Stimulated activated CD4-positive, alpha-beta T cell treated with anti-CD3 and anti-CD28 coated beads, Interleukin-2, amount 100 ng/mL, for 48 hours (primary cell): Measurements from ENCODE around the gene NUDT4.
A peak's percentile ranks its signal among the peaks of the same experiment; 100 is the strongest.
"Not testable (repeated sequence)": the region's sequence is repeated elsewhere in the genome, so short reads cannot be mapped to it uniquely, and the experiment has no call there.

ENCODE experiments used
- DNase-seq, 2 donors: peaks; one replicate each; pipeline ENCODE4 v3.0.0-alpha.2; 2020

Gene NUDT4

DNA sequence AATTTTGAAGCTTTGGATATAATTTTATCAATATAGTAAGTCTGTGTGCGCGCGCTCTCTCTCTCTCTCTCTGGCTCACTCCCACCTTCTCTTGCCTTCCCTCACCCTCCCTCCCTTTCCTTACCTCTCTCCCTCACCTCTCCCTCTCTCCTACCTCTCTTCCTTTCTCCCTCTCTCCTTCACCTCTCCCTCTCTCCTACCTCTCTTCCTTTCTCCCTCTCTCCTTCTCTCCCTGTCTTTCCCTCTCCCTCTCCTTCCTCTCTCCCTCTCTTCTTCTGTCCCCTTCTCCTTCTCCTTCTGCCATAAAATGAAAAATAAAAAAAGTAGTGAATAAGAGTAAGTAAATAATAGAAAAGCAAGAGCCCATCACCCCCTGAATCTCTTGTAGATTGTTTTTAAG, 9.0 kb upstream of the NUDT4 start:
- DNase-seq: no peak

DNA sequence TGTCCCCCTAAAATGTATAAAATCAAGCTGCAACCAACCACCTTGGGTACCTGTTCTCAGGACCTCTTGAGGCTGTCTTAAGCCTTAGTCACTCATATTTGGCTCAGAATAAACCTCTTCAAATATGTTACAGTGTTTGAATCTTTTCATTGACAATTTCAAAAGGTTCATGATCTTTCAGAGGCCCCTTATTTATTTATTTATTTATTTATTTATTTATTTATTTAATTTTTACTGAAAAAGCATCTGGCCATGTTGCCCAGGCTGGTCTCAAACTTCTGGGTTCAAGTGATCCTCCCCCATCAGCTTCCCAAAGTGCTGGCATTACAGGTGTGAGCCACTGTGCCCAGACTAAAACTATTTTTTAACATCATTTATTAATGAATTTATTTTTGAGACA, 8.2 kb upstream of the NUDT4 start:
- no peak for DNase-seq

DNA sequence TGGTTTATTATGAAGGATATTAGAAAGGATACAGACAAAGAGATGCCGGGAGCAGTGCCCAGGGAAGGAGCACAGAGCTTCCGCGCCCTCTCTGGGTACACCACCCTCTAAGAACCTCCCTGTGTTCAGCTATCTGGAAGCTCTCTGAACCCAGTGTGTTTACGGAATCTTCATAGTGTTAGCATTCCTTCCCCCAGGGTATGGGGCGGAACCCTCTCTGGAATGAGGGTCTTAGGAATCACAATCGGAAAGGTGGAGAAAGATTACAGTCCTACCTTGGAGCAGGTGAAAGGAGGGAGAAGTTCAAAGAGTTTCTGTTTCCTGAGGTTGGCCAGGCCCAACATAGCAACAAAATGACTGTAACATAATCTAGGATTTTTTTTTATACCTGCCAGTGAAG, 6.8 kb upstream of the NUDT4 start:
- no peak for DNase-seq

DNA sequence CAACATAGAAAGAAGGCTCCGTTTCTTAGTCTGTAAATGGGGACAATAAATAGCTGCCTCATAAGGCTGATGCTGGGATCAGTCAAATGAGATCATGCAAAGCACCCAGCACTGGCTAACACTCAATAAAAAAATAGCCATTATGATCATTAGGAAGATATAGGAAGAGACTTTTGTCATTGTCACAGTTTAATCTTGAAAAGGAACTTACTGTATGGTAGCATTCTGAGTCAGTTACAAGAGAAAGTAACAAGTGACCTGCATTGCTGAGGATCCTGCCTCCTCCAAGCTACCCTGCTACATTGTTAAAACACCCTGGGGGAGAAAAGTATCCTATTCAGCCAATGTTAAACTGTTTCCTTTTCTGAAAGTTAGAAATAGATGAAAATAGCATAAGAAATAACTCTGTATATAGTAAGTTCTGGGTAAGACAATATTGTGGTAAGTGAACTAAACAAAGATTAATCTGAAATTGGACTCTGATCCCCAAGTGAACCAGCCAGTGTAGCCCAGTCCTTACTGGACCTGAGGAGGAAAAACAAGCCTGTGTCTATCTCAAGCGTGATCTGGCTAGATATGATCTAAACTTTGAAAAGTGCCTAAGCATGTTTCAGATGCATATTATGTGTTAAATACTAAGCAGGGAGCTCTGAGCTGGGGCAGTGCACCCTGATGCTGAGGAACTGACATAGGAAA, 3.6 kb upstream of the NUDT4 start:
- DNase-seq: no peak

DNA sequence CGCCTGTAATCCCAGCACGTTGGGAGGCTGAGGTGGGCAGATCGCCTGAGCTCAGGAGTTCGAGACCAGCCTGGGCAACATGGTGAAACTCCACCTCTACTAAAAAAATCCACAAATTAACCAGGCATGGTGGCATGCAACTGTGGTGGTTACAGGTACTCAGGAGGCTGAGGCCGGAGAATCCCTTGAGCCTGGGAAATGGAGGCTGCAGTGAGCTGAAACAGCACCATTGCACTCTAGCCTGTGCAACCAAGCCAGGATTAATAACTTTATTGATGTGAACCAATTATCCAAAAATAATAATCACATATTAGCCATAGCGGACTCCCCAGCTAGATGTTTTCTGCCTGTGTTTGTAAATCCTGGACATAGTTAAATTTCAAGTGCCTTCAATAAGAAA, 1.8 kb upstream of the NUDT4 start:
- DNase-seq: no peak

DNA sequence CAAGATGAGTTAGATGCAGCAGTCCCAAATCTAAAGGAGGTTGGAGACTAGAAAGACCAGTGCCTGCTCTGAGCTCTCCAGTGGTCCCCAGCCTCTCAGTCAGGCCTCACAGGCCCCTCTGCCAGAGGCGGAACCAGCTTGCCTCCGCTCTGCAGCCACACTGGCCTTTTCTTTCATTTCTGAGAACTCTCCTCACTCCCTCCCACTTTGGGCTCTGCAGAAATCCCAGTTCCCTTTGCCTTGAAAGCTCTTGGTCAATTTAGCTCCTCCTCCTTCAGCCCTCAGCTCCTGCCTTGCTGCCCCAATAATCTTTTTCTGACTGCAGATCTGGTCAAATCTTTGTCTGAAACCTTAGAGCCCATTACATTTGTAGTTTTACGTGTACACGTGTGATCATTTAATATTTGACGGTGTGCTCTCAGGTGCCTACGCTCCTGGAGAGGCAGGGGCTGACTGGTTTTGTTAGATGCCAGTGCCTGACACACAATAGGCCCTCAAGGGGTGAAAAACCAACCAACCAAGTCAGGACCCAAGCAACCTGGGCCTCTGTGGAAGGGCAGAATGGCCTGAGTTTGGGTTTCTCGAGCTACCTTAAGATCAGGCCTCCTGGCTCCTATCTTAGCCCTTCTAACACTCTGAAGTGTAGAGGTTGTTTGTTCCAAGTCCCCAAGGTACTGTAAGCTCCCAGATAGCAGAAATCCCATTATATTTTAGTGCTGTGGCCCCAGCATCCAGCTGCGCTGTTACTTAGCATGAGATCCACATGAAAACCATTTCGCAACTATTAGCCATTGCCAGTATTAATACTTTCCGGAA, 1.1 kb upstream of the NUDT4 start:
- no peak for DNase-seq

DNA sequence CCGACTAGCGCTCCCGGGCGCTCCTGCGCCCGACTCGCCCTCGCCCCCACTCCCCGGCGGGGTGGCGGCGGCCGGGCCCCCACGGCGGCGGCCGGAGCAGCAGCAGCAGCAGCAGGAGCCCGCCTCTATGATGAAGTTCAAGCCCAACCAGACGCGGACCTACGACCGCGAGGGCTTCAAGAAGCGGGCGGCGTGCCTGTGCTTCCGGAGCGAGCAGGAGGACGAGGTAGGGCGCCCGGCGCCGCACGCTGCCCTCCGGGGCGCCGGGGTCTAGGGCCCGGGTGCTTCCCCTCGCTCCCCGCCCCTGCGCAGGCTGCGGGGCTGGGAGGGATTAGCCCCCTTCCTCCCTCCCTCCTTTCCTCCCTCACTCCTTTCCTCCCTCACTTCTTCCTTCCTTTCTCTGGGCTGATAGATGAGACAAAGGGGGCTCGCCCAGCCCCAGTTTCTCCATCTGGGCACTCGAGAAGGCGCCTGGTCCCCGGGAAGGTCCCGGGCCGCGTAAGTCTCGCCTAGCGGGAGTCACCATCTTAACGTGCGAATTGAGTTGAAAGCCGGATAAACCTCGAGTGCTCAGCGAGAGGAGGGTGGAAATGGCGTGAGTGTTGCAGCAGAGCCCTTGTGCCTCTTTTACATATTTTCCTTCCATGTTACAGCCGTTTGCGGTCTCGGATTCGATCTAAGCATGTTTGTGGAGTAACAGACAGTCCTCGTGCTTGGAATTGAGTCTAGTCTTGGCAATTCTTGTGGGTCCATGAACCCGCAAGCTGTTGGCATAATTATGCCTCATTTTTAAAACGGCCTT, 672 bp downstream of the NUDT4 start:
- peak; percentile 46 to 48 for DNase-seq

DNA sequence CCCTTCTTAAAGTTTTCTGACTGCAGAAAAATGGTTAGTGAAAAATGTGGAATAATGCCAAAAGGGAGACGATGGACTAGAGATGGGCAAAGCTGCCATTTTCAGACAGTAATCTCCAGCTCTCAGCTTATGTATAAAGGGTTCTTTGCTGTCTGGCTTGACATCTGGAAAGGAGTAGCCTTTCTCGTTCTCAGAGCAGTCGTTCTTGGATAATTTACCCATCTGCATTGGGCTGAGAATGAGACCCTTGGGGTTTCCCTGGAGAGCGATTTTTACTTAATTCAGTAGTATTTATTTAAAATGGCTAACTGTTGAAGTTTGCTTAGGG, 1.2 kb downstream of the NUDT4 start:
- DNase-seq: no peak

DNA sequence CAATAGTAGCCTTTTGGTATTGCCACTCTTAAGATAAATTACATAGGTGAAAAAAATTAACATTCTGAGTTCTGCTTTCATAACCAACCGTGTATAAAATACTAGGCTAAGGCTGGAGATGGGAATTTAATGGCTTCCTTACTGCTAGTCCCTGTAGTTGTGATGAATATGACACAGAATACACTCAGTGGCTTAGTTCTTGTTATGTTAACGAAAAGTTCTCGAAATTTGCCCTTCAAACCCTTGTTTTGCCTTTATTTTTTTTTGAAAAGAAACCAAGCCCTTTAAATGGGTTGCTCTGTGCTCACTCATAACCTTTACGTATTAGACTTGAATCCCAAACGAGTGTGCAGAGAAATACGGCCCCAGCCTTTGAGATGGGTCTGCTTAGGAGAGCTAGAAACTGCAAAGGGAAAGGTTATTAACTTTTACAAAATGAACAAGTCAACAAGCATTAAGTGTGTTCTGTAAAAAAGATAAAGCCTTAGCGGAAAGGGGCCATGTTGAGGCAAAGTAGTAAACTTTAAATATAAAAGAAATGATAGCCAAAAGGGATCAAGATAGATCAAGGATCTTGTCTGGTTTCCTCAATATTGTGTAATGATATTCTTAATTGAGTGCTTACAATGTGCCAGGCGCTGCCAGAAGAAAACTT, 1.7 kb downstream of the NUDT4 start:
- DNase-seq: no peak

DNA sequence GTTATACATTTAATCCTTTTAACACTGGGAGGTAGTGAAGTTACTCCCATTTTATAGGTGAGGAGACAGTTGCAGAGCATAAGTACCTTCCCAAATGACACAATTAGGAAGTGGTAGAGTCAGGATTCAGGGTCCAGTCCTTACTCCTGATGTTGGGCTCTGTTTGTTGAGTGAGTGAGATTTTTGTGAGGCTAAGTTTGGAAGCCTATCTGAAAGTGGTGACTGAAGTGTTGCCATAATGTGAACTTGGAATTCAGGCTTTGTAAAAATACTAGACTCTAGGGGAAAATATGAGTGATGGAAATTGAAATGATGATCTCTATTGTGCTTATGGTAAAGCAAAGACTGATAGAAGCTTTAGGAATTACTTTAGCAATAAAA, 2.2 kb downstream of the NUDT4 start:
- no peak for DNase-seq

DNA sequence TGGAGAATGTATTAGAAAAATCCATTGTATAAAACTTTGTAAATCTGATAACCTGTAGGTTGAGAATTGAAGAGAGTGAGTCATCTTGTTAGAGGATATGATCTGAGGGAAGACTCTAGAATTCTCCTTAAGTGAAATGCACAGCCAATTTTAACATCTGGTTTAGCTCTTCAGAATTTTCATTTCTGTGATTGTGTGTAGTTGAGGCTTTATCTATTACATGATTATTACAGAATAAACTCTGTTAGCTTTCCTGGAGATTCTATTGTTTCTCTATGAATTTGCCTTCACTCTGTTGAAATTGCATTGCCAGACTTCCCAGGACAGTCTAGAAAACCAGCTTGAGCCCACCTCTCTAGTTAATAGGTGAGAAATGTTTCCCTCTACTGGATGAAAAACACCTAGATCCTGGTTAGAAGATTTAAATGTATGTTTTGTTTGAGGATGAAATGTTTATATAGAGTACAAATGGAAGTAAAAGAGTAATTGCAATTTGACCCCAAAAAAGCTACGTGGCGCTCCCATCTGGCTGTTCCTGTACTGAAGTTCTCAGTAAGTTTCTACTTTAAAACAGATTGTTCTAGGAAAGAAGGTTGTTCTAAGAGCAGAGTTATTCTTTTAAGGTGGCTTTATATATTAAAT, 2.9 kb downstream of the NUDT4 start:
- no peak for DNase-seq

DNA sequence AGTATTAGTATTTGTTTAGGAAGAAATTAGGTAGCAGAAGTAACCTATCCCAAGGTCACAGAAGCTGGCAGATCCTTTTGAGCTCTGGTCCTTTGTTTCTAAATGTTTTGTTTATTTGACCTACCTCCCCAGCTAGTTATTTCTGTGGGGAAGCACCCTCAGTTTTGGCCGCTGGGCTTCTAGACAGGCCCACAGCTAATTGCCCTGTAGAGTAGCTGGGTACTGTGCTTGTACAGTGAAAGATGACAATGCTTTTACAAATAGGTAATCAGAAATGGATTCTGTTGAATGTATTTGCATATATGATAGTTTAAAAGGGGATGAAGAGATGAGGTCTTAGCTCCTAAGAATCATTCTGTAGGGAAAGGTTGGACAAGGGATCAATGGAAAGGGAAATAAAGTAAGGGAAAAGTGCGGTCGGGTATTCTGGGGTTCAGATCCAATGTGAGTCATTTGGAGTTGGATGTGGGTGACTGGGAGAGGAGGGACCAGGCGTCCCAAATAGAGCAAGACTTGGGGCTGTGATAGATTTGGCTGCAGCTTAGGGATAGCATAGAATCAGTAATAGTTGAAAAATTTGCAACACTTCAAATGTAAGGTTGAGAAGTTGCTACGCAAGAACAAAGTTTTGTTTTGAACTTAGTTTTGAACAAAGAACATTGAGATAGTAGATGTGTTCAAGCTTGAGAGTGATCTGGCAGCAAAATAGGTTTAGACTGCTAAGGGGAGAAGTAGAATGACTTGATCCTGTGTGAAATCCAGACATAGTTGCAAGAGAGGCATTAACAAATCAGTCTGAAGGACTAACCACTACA, 3.6 kb downstream of the NUDT4 start:
- no peak for DNase-seq

DNA sequence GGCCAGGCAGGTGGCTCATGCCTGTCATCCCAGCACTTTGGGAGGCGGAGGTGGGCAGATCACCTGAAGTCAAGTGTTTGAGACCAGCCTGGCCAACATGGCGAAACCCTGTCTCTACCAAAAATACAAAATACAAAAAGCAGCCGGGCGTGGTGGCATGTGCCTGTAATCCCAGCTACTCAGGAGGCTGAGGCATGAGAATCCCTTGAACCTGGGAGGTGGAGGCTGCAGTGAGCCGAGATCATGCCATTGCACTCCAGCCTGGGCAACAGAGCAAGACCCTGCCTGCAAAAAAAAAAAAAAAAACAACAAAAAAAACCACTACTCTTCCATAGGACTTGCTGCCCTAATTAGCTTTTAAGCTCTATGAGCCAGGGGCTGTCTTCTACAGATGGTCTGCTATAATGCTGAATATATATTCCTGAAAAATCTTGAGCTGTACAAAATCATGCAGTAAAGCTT, 4.3 kb downstream of the NUDT4 start:
- DNase-seq: not testable (repeated sequence)

DNA sequence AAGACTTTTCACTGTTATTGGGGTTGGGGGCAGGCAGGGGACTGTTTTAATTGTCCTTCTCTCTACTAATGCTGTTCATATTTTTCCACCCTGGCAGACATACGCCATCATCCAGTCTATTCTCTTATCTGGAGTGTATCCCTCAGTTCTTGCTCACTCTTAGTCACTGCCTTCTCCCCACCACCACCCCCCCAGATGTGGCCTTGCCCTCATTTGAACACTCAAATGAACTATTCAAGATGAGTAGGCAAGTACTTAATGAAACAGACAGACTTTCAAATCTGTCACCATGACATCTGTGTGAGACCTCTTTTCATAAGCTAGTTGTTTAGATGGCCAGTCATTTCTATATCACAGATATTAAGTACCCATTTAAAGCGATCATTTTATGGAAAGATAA, 10.1 kb downstream of the NUDT4 start:
- peak; percentile 34 to 54 for DNase-seq

DNA sequence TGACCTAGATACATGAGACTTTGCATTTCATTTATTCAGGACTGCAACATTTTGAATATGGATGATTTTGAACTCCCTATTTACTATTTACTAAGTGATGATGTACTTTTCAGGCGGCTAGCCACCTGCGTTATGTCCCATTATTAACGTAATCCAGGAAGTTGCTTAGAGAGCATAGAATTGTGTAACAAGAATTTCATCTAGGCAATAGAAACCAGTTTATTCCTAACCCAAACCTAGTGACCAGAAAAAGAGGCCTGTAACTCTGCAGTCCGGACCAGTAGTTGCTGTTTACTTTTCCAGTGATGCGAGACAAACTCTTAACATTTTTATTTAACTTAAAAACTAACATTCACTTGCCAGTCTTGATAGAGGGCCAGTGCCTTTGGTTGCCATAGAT, 12.3 kb downstream of the NUDT4 start:
- no peak for DNase-seq

DNA sequence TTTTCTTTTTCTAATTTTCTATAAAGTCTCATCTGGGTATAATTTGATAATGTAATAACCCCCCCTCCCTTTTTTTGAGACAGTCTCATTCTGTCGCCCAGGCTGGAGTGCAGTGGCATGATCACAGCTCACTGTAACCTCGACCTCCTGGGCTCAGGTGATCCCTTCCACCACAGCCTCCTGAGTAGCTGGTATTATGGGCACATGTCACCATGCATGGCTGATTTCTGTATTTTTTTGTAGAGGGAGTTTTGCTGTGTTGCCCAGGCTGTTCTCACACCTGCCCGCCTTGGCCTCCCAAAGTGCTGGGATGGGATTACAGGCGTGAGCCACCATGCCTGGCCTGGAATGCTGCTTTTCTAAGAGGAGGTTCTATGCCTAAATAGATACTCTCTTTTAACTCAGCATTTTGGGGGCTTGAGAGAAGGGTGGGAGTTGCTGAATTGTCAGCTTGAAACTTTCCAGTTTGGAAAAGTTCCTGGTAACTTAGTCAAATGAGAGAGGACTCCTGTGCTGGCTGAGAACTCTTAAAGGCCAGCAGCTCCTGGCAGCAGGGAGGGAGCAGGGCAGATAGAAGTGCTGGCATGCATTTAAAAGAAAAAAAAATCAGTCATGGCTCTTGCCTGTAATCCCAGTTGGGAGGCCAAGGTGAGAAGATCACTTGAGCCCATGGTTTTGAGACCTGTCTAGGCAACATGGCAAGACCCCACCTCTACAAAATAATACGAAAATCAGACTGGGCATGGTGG, 13.0 kb downstream of the NUDT4 start:
- no peak for DNase-seq

DNA sequence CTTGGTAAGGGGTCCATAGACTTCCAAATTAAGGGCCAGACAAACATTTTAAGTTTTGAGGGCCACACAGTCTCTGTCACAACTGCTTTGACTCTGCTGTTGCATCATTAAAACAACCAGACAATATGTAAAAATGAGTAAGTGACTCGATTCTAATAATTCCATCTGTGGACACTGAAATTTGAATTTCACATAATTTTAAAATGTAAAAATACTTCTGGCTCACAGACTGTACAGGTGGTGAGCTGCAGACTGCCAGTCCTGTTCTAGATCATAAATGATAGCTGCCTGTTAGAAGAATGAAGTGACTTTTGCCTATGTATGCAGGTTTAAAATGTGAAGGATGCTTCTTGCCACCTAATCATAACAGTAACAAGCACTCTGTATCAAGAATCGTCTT, 15.7 kb downstream of the NUDT4 start:
- no peak for DNase-seq

DNA sequence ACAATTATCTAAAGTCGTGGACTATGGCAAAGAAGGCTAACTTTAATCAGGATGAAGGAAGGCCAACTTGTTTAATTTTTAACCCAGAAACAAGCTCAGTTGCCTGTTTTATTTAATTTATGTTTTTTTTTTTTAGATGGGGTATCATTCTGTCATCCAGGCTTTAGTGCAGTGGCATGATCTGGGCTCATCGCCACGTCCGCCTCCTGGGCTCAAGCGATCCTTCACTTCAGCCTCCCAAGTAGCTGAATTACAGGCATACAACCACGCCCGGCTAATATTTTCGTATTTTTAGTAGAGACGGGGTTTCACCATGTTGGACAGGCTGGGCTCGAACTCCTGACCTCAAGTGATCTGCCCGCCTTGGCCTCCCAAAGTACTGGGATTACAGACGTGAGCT, 19.7 kb downstream of the NUDT4 start:
- DNase-seq: no peak

DNA sequence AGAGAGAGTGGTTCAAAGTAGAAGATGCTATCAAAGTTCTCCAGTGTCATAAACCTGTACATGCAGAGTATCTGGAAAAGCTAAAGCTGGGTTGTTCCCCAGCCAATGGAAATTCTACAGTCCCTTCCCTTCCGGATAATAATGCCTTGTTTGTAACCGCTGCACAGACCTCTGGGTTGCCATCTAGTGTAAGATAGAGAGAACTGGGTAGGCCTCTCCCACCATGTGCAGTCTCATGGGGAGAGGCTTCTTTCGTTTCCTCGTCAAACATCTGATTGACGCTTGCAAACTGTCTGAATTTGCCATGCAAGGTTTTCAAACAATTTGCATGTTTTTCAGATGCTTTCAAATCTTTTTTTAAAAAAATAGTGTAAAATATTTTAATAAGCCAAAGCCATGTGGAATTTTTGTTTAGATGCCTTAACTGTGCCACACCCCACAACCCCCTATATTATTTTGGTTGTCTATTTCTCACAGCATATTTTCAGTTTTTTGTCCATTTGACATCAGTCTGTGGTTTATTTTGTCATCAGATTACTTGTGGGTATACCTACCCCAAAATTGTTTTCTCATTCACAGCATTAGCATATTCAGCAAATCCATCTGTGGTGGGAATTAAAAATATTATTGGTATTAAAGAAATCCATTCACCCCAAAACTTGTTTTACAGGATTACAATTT, 21.6 kb downstream of the NUDT4 start:
- DNase-seq: not testable (repeated sequence)
